Neural crest cell (in vitro differentiated cells): ENCODE results near the gene HOXB3. TPM values are rescaled to one million over a fixed set of nuclear protein-coding genes. Genes with fewer than 3 reads are reported as not detected.
"Not testable (repeated sequence)": the region's sequence is repeated elsewhere in the genome, so short reads cannot be mapped to it uniquely, and the experiment has no call there.

Source experiments
- DNase-seq: peaks from one replicate; pipeline ENCODE4 v3.0.0; 2021; ENCODE audit warnings: low read depth, mixed read lengths, low spot score
- H3K27ac Mint-ChIP-seq: one replicate; pipeline ENCODE4 v1.8.0; 2021; ENCODE audit warnings: mild to moderate bottlenecking, mixed read lengths; ENCODE audit not compliant: unreplicated experiment
- H3K27me3 Mint-ChIP-seq: 2 replicates; pipeline ENCODE4 v1.8.0; 2021; ENCODE audit warnings: low read depth, mild to moderate bottlenecking, mixed read lengths
- H3K36me3 Mint-ChIP-seq: 2 replicates; pipeline ENCODE4 v1.8.0; 2021; ENCODE audit warnings: low read depth, mild to moderate bottlenecking, mixed read lengths
- H3K4me1 Mint-ChIP-seq: 2 replicates; pipeline ENCODE4 v1.8.0; 2021; ENCODE audit warnings: mixed read lengths
- H3K4me3 Mint-ChIP-seq: one replicate; pipeline ENCODE4 v1.8.0; 2021; ENCODE audit warnings: mild to moderate bottlenecking, mixed read lengths
- H3K9me3 Mint-ChIP-seq: 2 replicates; pipeline ENCODE4 v1.8.0; 2021; ENCODE audit warnings: mixed read lengths
- total RNA-seq: library from RNA; stranded (reverse); gene quantifications from 2 replicates; pipeline ENCODE4 v1.2.1, GENCODE V29; 2021
- TF ChIP-seq, protein P1 (sequence below): fragments of 200-600 bp; sonication (generic); conservative IDR thresholded peaks from 2 replicates; pipeline ENCODE4 v1.5.0; 2021; ENCODE audit warnings: antibody characterized with exemption, mild to moderate bottlenecking

HOXB3 gene
- total RNA-seq, 1 donor from 2014 or later: 22.8 TPM

DNA sequence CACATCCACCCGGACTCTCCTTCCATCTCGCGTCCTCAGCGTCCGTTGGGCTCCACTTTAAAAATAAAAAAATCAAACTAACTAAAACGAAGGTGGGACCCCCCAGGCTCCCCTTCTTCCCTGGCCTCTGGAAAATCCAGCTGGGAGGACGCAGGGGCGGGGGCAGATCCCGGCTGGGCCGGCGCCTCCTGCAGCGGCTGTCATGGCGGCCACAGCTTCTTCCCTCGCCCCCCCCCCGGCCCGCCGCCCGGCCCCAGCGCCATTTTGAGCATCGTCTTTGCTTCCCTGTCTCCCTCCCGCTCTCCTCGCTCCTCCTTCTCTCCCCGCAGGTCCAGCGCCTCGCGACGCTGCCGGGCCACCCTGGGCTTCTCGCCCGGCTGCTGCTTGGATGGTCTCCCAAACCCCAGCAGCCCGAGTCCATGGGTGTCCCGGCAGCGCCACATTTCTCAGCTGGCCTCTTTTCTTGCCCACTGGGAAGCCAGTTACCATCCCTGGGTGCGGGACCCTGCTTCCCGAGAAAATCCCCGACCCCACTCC lies 48.4 kb downstream of the HOXB3 start:
- Mint-ChIP-seq H3K27ac (peak overlapping the region; percentile 98), H3K36me3 (peaks cover 23% of the 10 kb centered on the region), H3K4me3 (peak overlapping the region; percentile 97), H3K4me1 (peaks cover 50% of the 10 kb centered on the region), H3K27me3 (peaks cover 77% of the 10 kb centered on the region), H3K9me3 (no peaks in the 10 kb centered on the region)
- no peak for DNase-seq
- TF ChIP-seq, protein P1, sequence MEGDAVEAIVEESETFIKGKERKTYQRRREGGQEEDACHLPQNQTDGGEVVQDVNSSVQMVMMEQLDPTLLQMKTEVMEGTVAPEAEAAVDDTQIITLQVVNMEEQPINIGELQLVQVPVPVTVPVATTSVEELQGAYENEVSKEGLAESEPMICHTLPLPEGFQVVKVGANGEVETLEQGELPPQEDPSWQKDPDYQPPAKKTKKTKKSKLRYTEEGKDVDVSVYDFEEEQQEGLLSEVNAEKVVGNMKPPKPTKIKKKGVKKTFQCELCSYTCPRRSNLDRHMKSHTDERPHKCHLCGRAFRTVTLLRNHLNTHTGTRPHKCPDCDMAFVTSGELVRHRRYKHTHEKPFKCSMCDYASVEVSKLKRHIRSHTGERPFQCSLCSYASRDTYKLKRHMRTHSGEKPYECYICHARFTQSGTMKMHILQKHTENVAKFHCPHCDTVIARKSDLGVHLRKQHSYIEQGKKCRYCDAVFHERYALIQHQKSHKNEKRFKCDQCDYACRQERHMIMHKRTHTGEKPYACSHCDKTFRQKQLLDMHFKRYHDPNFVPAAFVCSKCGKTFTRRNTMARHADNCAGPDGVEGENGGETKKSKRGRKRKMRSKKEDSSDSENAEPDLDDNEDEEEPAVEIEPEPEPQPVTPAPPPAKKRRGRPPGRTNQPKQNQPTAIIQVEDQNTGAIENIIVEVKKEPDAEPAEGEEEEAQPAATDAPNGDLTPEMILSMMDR: no peak

DNA sequence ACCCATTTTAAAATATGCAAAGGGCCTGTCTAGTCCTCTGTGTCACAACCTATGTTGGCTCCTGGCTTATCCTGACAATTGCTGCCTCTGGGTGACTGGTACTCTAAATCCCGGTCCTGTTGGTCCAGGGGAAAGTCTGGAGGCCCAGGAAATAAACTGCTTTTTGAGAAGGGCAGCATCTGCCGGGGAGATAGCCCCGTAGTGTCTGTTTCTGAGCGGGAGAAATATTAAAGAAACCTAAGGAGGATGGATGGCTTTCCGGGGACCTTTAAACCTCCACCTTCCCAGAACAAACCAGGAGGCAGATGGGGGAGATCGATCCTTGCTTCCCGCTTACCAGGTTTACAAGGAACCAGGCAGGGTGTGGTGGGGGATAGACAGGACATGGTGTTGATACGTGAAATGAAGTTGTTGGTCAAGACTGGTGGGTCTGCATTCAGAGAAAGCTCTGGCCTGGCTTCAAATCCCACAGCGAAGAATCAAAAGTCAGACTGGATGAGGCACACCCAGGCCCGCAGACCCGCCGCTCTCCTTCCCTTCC lies 48.9 kb downstream of the HOXB3 start:
- peaks cover 23% of the 10 kb centered on the region for H3K36me3 Mint-ChIP-seq
- peak overlapping the region; percentile 95 for H3K27ac Mint-ChIP-seq
- peaks cover 46% of the 10 kb centered on the region for H3K4me1 Mint-ChIP-seq
- peak overlapping the region; percentile 97 for H3K4me3 Mint-ChIP-seq
- TF ChIP-seq, protein P1: no peak
- peaks cover 74% of the 10 kb centered on the region for H3K27me3 Mint-ChIP-seq
- no peak for DNase-seq
- no peaks in the 10 kb centered on the region for H3K9me3 Mint-ChIP-seq

DNA sequence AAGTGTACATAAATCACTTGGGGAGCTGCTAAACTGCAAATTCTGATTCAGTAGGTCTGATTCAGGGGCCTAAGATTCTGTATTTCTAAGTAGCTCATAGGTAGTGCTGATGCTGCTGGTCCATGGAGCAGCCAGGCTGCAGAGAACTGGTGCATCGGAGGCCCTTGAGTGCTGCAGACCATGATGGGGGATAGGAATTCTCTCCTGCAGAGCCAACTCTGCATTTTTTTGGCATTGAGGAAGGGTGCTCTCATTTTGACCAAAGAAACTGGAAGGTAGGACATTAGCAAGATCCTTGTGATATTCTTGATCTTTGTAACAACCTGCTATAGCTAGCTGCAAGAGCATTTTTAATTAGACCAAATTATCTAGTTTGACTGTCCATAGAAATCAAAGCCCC lies 49.8 kb downstream of the HOXB3 start:
- DNase-seq: no peak
- TF ChIP-seq, protein P1: no peak
- no peaks in the 10 kb centered on the region for H3K9me3 Mint-ChIP-seq

DNA sequence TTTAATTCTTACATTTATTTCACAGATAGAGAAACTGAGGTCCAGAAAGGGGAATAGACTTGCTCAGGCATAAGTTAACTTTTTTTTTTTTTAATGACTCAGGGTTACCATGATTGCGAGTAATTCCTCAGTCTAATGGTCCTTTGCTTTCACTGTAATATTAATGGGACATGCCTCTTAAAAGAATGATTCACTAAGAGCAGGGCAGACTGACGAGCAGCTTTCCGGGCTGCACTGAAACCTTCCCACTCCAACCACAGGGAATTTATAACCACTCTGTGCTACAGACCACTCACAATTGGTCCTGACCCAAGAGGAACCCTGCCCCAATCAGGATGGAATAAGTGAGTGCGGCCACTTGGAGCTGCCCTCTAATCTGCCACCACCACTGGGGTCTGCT lies 50.9 kb downstream of the HOXB3 start:
- Mint-ChIP-seq H3K27ac (no peak overlapping the region), H3K27me3 (peaks cover 61% of the 10 kb centered on the region), H3K36me3 (peaks cover 19% of the 10 kb centered on the region), H3K9me3 (no peaks in the 10 kb centered on the region), H3K4me1 (peaks cover 29% of the 10 kb centered on the region), H3K4me3 (peak overlapping the region; percentile 87)
- TF ChIP-seq, protein P1: no peak
- DNase-seq: no peak

More for the DNA sequence above, 49.8 kb downstream of the HOXB3 start:
- Mint-ChIP-seq H3K4me3 (peak overlapping the region; percentile 87), H3K27ac (no peak overlapping the region), H3K4me1 (peaks cover 37% of the 10 kb centered on the region), H3K27me3 (peaks cover 65% of the 10 kb centered on the region), H3K36me3 (peaks cover 23% of the 10 kb centered on the region)

DNA sequence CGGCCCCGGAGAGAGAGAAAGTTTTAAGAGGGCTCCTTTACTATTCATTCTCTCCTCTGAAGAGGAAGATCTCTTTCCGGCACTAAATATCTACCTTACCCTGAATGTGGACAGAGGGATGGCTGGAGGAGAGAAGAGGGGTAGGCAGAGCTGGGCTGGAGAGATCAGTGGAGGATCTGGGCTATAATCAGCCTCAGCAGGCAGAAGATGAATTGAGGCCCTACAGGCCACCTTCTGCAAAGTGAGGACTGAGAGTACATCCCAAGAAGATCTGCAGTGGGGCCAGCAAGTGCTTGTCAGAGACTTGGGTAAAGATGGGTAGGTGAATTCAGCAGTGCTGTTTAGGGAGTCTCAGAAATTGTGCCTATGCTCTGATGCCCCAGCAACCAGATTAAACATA lies 52.7 kb downstream of the HOXB3 start:
- peaks cover 61% of the 10 kb centered on the region for H3K27me3 Mint-ChIP-seq
- H3K4me3 Mint-ChIP-seq: peak overlapping the region; percentile 42
- DNase-seq: no peak
- TF ChIP-seq, protein P1: no peak
- no peak overlapping the region for H3K27ac Mint-ChIP-seq
- peaks cover 37% of the 10 kb centered on the region for H3K4me1 Mint-ChIP-seq
- no peaks in the 10 kb centered on the region for H3K9me3 Mint-ChIP-seq
- peaks cover 12% of the 10 kb centered on the region for H3K36me3 Mint-ChIP-seq

DNA sequence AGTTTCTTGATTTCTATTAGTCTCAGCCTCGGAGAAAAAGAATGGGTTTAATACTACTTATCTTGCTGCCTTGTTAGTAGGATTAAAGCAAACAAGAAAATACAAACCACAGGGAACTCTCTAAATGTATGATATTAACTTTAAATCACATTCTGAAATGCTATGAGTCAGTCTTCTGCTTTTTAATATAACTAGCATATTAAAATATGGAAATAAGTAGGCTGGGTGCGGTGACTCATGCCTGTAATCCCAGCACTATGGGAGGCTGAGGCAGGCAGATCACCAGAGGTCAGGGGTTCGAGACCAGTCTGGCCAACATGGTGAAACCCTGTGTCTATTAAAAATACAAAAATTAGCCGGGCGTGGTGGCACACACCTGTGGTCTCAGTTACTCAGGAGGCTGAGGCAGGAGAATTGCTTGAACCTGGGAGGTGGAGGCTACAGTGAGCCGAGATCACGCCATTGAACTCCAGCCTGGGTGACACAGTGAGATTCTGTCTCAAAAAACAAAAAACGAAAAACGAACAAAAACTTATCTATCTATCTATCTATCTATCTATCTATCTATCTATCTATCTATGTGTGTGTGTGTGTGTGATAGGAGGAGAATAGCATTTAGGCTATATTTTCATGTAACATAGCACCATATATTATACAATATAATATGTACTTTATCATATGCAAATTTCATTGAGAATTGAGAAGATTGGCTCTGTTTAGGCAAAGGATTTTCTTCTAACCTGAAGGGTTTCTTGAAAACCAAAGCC lies 54.1 kb downstream of the HOXB3 start:
- DNase-seq, H3K27ac Mint-ChIP-seq, H3K9me3 Mint-ChIP-seq, H3K4me3 Mint-ChIP-seq, H3K36me3 Mint-ChIP-seq: not testable (repeated sequence)
- H3K4me1 Mint-ChIP-seq: peaks cover 34% of the 10 kb centered on the region
- H3K27me3 Mint-ChIP-seq: peaks cover 64% of the 10 kb centered on the region
